Posterior vena cava (tissue), 2 donors: ENCODE results near the gene HGS. TPM values are rescaled to one million over a fixed set of nuclear protein-coding genes. Genes with fewer than 3 reads are reported as not detected.

Source experiments
- DNase-seq: peaks from one replicate; pipeline ENCODE4 v3.0.0-alpha.2; 2020; ENCODE audit warnings: low spot score
- intact Hi-C, 2 donors: fragments of 100-400 bp; cut with DNase I; formaldehyde crosslinking; loops; one replicate each; pipeline versions ENCODE4 v1.14.1 to v1.14.2; 2022 to 2023
- total RNA-seq, 2 donors: library from RNA; stranded (reverse); fragmentation: NEBNext Ultra II Directional; extraction: Animal tissue kit (Norgen Biotek cat#: 25700); gene quantifications; one replicate each; pipeline ENCODE4 v1.2.1, GENCODE V29; 2021
- donor health status: DM: yes; HTN: yes; CAD: no.
- donor health status: DM: yes; HTN: yes; CAD: no.

The HGS gene
- total RNA-seq, 2 donors from 2014 or later, result 81.6 to 90.7 TPM

- no peak for DNase-seq
- intact Hi-C loops, result no loop called here
These were observed 6.9 kb upstream of the HGS start for GRCh38 chr17:81676906-81677305.

- intact Hi-C loops, result no loop called here
These were observed 3.7 kb upstream of the HGS start for GRCh38 chr17:81680150-81680549.

GRCh38 chr17:81681672-81682071 lies 2.1 kb upstream of the HGS start:
- intact Hi-C loops, result no loop called here
- DNase-seq, result no peak

More at GRCh38 chr17:81680150-81680549, 3.7 kb upstream of the HGS start:
- no peak for DNase-seq

GRCh38 chr17:81682565-81683207 lies 1.1 kb upstream of the HGS start:
- intact Hi-C loops, result no loop called here

GRCh38 chr17:81683208-81683583 lies 615 bp upstream of the HGS start:
- intact Hi-C loops, result no loop called here
- DNase-seq, result no peak

More at GRCh38 chr17:81682565-81683207, 1.1 kb upstream of the HGS start:
- no peak for DNase-seq

- intact Hi-C loops, result no loop called here
- DNase-seq, result no peak
These were observed 666 bp downstream of the HGS start for GRCh38 chr17:81684442-81684911.

- no peak for DNase-seq
- intact Hi-C loops, result no loop called here
These were observed 1.3 kb downstream of the HGS start for GRCh38 chr17:81685108-81685507.

- no peak for DNase-seq
- intact Hi-C loops, result no loop called here
These were observed 2.8 kb downstream of the HGS start for GRCh38 chr17:81686614-81687013.

GRCh38 chr17:81687770-81688541 lies 4.1 kb downstream of the HGS start:
- intact Hi-C loops, result no loop called here
- DNase-seq, result no peak

- intact Hi-C loops, result no loop called here
- peak; percentile 73 for DNase-seq
These were observed 4.8 kb downstream of the HGS start for GRCh38 chr17:81688616-81689015.

GRCh38 chr17:81690066-81690465 lies 6.3 kb downstream of the HGS start:
- intact Hi-C loops, result no loop called here
- no peak for DNase-seq

- intact Hi-C loops, result no loop called here
- DNase-seq, result no peak
These were observed 6.7 kb downstream of the HGS start for GRCh38 chr17:81690549-81690948.

GRCh38 chr17:81691196-81691595 lies 7.4 kb downstream of the HGS start:
- intact Hi-C loops, result no loop called here
- no peak for DNase-seq

GRCh38 chr17:81691608-81692007 lies 7.8 kb downstream of the HGS start:
- DNase-seq, result no peak
- intact Hi-C loops, result no loop called here

- no peak for DNase-seq
- intact Hi-C loops, result no loop called here
These were observed 9.8 kb downstream of the HGS start for GRCh38 chr17:81693509-81694210.

- no peak for DNase-seq
- intact Hi-C loops, result no loop called here
These were observed 11.0 kb downstream of the HGS start for GRCh38 chr17:81694810-81695209.

- no peak for DNase-seq
- intact Hi-C loops, result no loop called here
These were observed 11.4 kb downstream of the HGS start for GRCh38 chr17:81695211-81695610.

- intact Hi-C loops, result no loop called here
- DNase-seq, result no peak
These were observed 12.0 kb downstream of the HGS start for GRCh38 chr17:81695801-81696200.

- intact Hi-C loops, result no loop called here
- DNase-seq, result no peak
These were observed 12.6 kb downstream of the HGS start for GRCh38 chr17:81696218-81696941.
